DND-41 (cell line): ENCODE data around the gene TNN.

Source experiments
- ATAC-seq: fragments of 200-7000 bp; cut with Tn5 transposase; 3 replicates; pipeline ENCODE4 v1.9.1; 2021; ENCODE audit warnings: low read depth; ENCODE audit not compliant: insufficient read depth
- DNase-seq: peaks from one replicate; pipeline ENCODE4 v3.0.0-alpha.2; 2020
- H2AFZ ChIP-seq: 2 replicates; pipeline ENCODE4 v1.6.0; 2012; ENCODE audit warnings: low read depth, low read length
- H3K27ac ChIP-seq: 2 replicates; pipeline ENCODE4 v1.5.1; 2012; ENCODE audit warnings: low read length, inconsistent platforms
- H3K27me3 ChIP-seq: fragments of 200-600 bp; sonication (generic); 2 replicates; pipeline ENCODE4 v1.6.0; 2012; ENCODE audit warnings: low read length, mild to moderate bottlenecking, inconsistent platforms; ENCODE audit not compliant: insufficient read depth, poor library complexity
- H3K36me3 ChIP-seq: 2 replicates; pipeline ENCODE4 v1.5.1; 2012; ENCODE audit warnings: low read length, inconsistent platforms; ENCODE audit not compliant: insufficient read depth
- H3K4me1 ChIP-seq: 2 replicates; pipeline ENCODE4 v1.5.1; 2012; ENCODE audit warnings: mild to moderate bottlenecking, low read length; ENCODE audit not compliant: insufficient read depth
- H3K4me2 ChIP-seq: 2 replicates; pipeline ENCODE4 v1.6.0; 2012; ENCODE audit warnings: mild to moderate bottlenecking, moderate library complexity, low read length, inconsistent platforms; ENCODE audit not compliant: insufficient read depth
- H3K4me3 ChIP-seq, 2 experiments: fragments of 200-600 bp in 1 of 2; shearing (Covaris generic) in 1 of 2; 2 replicates each; pipeline ENCODE4 v1.5.1; 2012 to 2016; ENCODE audit warnings: inconsistent platforms in 2 of 2, low read length in 2 of 2, mild to moderate bottlenecking in 2 of 2, low read depth in 1 of 2, moderate library complexity in 1 of 2
- H3K79me2 ChIP-seq: 2 replicates; pipeline ENCODE4 v1.6.0; 2012; ENCODE audit warnings: low read length, inconsistent platforms; ENCODE audit not compliant: insufficient read depth
- H3K9ac ChIP-seq: 2 replicates; pipeline ENCODE4 v1.6.0; 2012; ENCODE audit warnings: low read depth, mild to moderate bottlenecking, inconsistent platforms, low read length, moderate library complexity
- H3K9me3 ChIP-seq: 2 replicates; pipeline ENCODE4 v1.5.1; 2012; ENCODE audit warnings: low read length, moderate library complexity, mild to moderate bottlenecking, inconsistent platforms; ENCODE audit not compliant: insufficient read depth, severe bottlenecking
- H4K20me1 ChIP-seq: 2 replicates; pipeline ENCODE4 v1.6.0; 2012; ENCODE audit warnings: low read length; ENCODE audit not compliant: insufficient read depth
- CTCF ChIP-seq: IDR thresholded peaks from 2 replicates; pipeline ENCODE4 v1.5.1; 2012; ENCODE audit warnings: borderline replicate concordance, low read length, moderate library complexity, mild to moderate bottlenecking; ENCODE audit not compliant: poor library complexity, severe bottlenecking; ENCODE audit errors: extremely low read depth
- EZH2 ChIP-seq: IDR thresholded peaks from 3 replicates; pipeline ENCODE4 v1.6.1; 2012; ENCODE audit warnings: borderline replicate concordance, low read depth, mild to moderate bottlenecking, moderate library complexity, low read length, inconsistent platforms; ENCODE audit not compliant: severe bottlenecking

TNN gene

GRCh38 chr1:175073061-175073460 lies 5.4 kb downstream of the TNN start:
- Histone ChIP-seq H3K9me3 (no peaks in the 10 kb centered on the region), H4K20me1 (no peaks in the 10 kb centered on the region), H3K27ac (no peak overlapping the region), H3K4me3 (peak overlapping the region in 1 of 2 experiments; percentile 20; a peak in 1 of 4 replicates), H3K27me3 (peaks cover 4% of the 10 kb centered on the region), H3K4me2 (peak overlapping the region; percentile 65), H3K36me3 (no peaks in the 10 kb centered on the region), H3K4me1 (peaks cover 31% of the 10 kb centered on the region), H3K9ac (peak overlapping the region; percentile 33; the same call in 1 of the 2 replicates), H3K79me2 (no peaks in the 10 kb centered on the region), H2AFZ (peak overlapping the region; percentile 64)
- no peak for ATAC-seq
- no peak for DNase-seq
- TF ChIP-seq CTCF = no peak
- no peak for TF ChIP-seq EZH2

- Histone ChIP-seq H3K9ac (no peak overlapping the region), H2AFZ (peak overlapping the region; percentile 58), H3K79me2 (no peaks in the 10 kb centered on the region), H3K36me3 (no peaks in the 10 kb centered on the region), H3K27ac (no peak overlapping the region), H3K4me1 (peaks cover 31% of the 10 kb centered on the region), H3K4me2 (no peak overlapping the region), H3K9me3 (no peaks in the 10 kb centered on the region), H3K4me3 (no peak overlapping the region), H3K27me3 (peaks cover 4% of the 10 kb centered on the region), H4K20me1 (no peaks in the 10 kb centered on the region)
- no peak for TF ChIP-seq EZH2
- TF ChIP-seq CTCF = no peak
- DNase-seq (no peak), ATAC-seq (no peak)
Measured at GRCh38 chr1:175073633-175074032, 6.0 kb downstream of the TNN start.

- no peak overlapping the region for H3K4me2 ChIP-seq
- H3K9ac ChIP-seq = no peak overlapping the region
- no peaks in the 10 kb centered on the region for H3K36me3 ChIP-seq
- H3K4me1 ChIP-seq = peaks cover 31% of the 10 kb centered on the region
- no peaks in the 10 kb centered on the region for H3K9me3 ChIP-seq
- H4K20me1 ChIP-seq = no peaks in the 10 kb centered on the region
- DNase-seq (no peak), ATAC-seq (no peak)
- H3K27ac ChIP-seq = no peak overlapping the region
- TF ChIP-seq EZH2 = no peak
- TF ChIP-seq CTCF = no peak
- H2AFZ ChIP-seq = no peak overlapping the region
- no peaks in the 10 kb centered on the region for H3K27me3 ChIP-seq
- no peak overlapping the region for H3K4me3 ChIP-seq
- H3K79me2 ChIP-seq = no peaks in the 10 kb centered on the region
Measured at GRCh38 chr1:175075572-175076568, 8.2 kb downstream of the TNN start.
